ENCODE data around the gene CACNA1E. TPM values are rescaled to one million over a fixed set of nuclear protein-coding genes. Genes with fewer than 3 reads are reported as not detected.

The CACNA1E gene
- total RNA-seq, 4 donors from 2014 or later = 0.09 to 0.19 TPM; not detected in 2

DNA sequence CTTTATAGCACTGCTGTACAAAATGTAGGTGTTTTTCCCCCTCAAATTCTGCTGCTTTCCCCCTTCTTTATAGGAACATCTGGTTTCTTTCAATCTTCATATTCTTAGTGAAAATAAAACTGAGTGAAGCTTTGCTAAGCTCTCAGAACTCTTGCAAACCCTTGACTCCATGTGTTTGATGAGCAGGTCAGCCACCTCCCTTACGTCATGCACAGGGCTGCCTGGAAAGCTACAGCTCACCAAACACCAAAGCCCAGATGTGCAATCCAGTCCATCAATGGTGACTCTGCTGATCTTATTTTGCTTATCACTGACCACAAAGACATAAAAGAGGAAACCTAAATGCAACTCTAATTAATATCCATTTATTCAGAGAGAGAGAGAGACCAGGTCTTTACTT, 5.5 kb downstream of the CACNA1E start:
- Histone ChIP-seq H3K9me3 (no peaks in the 10 kb centered on the region), H3K4me1 (peaks cover 0 to 15% (median 0%) of the 10 kb centered on the region in 3 donors), H3K4me3 (no peak overlapping the region), H3K27me3 (peaks cover under 1 to 86% (median 15%) of the 10 kb centered on the region in 4 donors), H3K36me3 (no peaks in the 10 kb centered on the region), H3K27ac (no peak overlapping the region)
- intact Hi-C loops (cut with DNase I) = loop anchor here (10.0 kb wide), 1 partner anchor 566 kb away; no protein-coding TSS in a partner anchor
- no peak for DNase-seq
- TF ChIP-seq, protein P1, sequence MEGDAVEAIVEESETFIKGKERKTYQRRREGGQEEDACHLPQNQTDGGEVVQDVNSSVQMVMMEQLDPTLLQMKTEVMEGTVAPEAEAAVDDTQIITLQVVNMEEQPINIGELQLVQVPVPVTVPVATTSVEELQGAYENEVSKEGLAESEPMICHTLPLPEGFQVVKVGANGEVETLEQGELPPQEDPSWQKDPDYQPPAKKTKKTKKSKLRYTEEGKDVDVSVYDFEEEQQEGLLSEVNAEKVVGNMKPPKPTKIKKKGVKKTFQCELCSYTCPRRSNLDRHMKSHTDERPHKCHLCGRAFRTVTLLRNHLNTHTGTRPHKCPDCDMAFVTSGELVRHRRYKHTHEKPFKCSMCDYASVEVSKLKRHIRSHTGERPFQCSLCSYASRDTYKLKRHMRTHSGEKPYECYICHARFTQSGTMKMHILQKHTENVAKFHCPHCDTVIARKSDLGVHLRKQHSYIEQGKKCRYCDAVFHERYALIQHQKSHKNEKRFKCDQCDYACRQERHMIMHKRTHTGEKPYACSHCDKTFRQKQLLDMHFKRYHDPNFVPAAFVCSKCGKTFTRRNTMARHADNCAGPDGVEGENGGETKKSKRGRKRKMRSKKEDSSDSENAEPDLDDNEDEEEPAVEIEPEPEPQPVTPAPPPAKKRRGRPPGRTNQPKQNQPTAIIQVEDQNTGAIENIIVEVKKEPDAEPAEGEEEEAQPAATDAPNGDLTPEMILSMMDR (IDR thresholded peaks at IDR 0.05) = no peak
- TF ChIP-seq POLR2A (IDR thresholded peaks at IDR 0.05) = no peak
- 75 to 100% methylated on average over 1 of the region's 1 CpG for WGBS, 2 donors

- peaks cover 0 to 74% (median 6%) of the 10 kb centered on the region in 4 donors for H3K27me3 ChIP-seq
- H3K27ac ChIP-seq = no peak overlapping the region
- intact Hi-C loops (cut with DNase I) = no loop called here
- no peaks in the 10 kb centered on the region for H3K9me3 ChIP-seq
- WGBS, 2 donors = 36 to 60% methylated on average over 2 of the region's 2 CpGs
- H3K36me3 ChIP-seq = no peaks in the 10 kb centered on the region
- no peak for TF ChIP-seq POLR2A (IDR thresholded peaks at IDR 0.05)
- TF ChIP-seq, protein P1 (IDR thresholded peaks at IDR 0.05) = no peak
- peaks cover 0 to 15% (median 0%) of the 10 kb centered on the region in 3 donors for H3K4me1 ChIP-seq
- no peak for DNase-seq
- H3K4me3 ChIP-seq = no peak overlapping the region
These were observed 7.0 kb downstream of the CACNA1E start for GRCh38 chr1:181490276-181490675.

DNA sequence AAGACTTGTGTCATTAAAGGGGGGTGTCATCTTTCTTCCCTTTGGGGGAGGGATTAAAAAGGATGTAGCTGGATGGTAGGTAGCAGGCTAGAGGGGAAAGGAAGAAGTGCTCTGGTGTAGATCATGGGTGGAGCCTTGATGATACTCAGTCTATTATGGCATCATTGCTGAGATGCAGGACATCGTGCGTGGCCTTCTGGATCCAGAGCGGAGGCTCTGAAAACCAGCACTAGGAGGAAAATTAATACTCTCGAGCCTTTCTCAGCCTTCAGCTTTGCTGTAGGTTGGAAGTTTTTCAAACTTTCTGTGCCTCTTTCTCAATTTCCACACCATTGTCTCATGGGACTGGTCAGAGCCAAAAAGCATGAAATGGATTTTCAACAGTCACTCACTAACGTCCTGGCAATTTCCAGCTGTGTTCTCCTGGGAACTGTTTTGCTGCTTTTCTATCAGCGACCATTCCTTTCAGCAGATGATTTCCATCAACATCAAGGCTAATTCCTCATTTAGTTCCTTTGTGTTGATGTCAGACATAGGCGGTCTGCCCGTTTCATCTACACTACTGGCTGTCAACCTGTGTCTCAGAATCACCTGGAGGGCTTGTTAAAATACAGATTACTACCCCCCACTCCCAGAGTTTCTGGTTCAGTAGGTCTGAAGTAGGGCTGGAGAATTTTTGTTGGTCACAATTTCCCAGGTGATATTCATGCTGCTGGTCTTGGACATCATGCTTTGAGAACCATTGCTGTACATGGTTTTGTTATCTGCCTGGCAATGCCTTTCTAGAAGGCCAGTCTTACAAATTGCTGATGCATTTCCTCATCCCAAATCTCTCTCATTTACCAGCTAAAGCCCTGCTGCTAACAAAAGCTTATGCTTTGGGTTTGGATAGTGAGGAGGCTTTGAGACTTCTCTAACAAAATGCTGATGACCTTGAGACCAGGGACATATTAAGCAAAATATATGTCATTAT, 7.7 kb downstream of the CACNA1E start:
- Histone ChIP-seq H3K36me3 (no peaks in the 10 kb centered on the region), H3K4me3 (no peak overlapping the region), H3K27ac (no peak overlapping the region), H3K4me1 (peaks cover 0 to 8% (median 0%) of the 10 kb centered on the region in 3 donors), H3K9me3 (no peaks in the 10 kb centered on the region), H3K27me3 (peaks cover 0 to 67% (median under 1%) of the 10 kb centered on the region in 4 donors)
- intact Hi-C loops (cut with DNase I) = no loop called here
- DNase-seq = no peak
- TF ChIP-seq POLR2A (IDR thresholded peaks at IDR 0.05) = no peak
- TF ChIP-seq, protein P1 (IDR thresholded peaks at IDR 0.05) = no peak
- 42 to 58% methylated on average over 8 of the region's 8 CpGs for WGBS, 2 donors

DNA sequence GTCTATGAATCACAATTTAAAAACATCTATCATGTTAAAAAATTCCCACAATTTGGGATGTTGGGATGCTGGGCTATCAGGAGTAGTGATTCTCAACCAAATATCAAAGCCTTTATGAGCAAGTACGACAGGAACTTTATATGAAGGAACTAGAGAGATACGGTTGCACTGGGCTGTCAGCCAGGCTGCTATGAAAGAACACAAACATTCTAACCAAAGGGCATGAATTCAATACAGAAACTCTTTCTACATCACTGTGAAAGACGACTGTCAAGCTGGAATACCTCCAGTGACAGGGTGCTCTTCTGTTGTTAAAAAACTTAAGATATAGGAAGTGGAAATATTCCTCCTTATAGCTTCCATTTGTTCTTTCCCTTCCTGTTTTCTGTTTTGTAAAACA, 9.8 kb downstream of the CACNA1E start:
- TF ChIP-seq POLR2A (IDR thresholded peaks at IDR 0.05) = no peak
- TF ChIP-seq, protein P1 (IDR thresholded peaks at IDR 0.05) = no peak
- WGBS, 2 donors = 19 to 36% methylated on average over 3 of the region's 3 CpGs
- Histone ChIP-seq H3K27ac (no peak overlapping the region), H3K9me3 (no peaks in the 10 kb centered on the region), H3K27me3 (peaks cover 0 to 52% (median 0%) of the 10 kb centered on the region in 4 donors), H3K4me3 (no peak overlapping the region), H3K4me1 (peaks cover 0 to 6% (median 0%) of the 10 kb centered on the region in 3 donors), H3K36me3 (no peaks in the 10 kb centered on the region)
- no peak for DNase-seq
- intact Hi-C loops (cut with DNase I) = no loop called here

DNA sequence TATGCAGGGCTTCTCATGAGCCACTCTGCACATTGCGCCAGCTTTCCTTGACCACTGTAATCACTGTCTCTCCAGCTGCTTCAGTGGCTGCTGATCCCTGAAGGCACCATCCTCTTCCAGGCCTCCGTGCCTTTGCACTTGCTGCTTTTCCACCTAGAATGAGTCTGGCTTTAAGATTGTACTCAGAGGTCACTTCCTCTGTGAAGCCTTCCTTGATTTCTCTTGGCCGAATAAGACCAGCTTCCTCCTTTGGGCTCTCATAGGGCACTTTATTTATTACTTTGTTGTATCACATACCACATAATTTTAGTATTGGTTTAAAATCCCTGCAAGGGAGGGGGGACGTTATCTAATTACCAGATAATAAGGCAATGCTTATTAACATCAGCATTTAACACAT, 10.6 kb downstream of the CACNA1E start:
- TF ChIP-seq, protein P1 (IDR thresholded peaks at IDR 0.05) = no peak
- TF ChIP-seq POLR2A (IDR thresholded peaks at IDR 0.05) = no peak
- Histone ChIP-seq H3K27me3 (peaks cover 0 to 45% (median 0%) of the 10 kb centered on the region in 4 donors), H3K4me1 (peaks cover 0 to 6% (median 0%) of the 10 kb centered on the region in 3 donors), H3K27ac (no peak overlapping the region), H3K36me3 (no peaks in the 10 kb centered on the region), H3K9me3 (no peaks in the 10 kb centered on the region), H3K4me3 (no peak overlapping the region)
- intact Hi-C loops (cut with DNase I) = no loop called here
- WGBS, 2 donors = 57 to 75% methylated on average over 4 of the region's 4 CpGs
- no peak for DNase-seq
